ACC112 (cell line): ENCODE measurements around the gene SCYL1.
"Not testable (repeated sequence)": the region's sequence is repeated elsewhere in the genome, so short reads cannot be mapped to it uniquely, and the experiment has no call there.

Experiments
- H2AFZ ChIP-seq: fragments of 200-600 bp; sonication (generic); one replicate; pipeline ENCODE4 v1.6.0; 2017; ENCODE audit warnings: antibody characterized with exemption, low read length; ENCODE audit not compliant: unreplicated experiment
- H3K27ac ChIP-seq: fragments of 200-600 bp; sonication (generic); 2 replicates; pipeline ENCODE4 v1.5.1; 2014; ENCODE audit warnings: low read depth, mild to moderate bottlenecking, antibody characterized with exemption, low read length, moderate library complexity
- H3K27me3 ChIP-seq: fragments of 200-600 bp; sonication (generic); 2 replicates; pipeline ENCODE4 v1.6.1; 2014; ENCODE audit warnings: mild to moderate bottlenecking, antibody characterized with exemption, low read length, moderate library complexity, mixed read lengths; ENCODE audit not compliant: insufficient read depth
- H3K36me3 ChIP-seq: fragments of 200-600 bp; sonication (generic); 2 replicates; pipeline ENCODE4 v1.6.1; 2016; ENCODE audit warnings: mild to moderate bottlenecking, antibody characterized with exemption, low read length, moderate library complexity, mixed read lengths; ENCODE audit not compliant: insufficient read depth
- H3K4me1 ChIP-seq: fragments of 200-600 bp; sonication (generic); one replicate; pipeline ENCODE4 v1.6.1; 2016; ENCODE audit warnings: low read length, mixed read lengths; ENCODE audit not compliant: insufficient read depth, unreplicated experiment, control insufficient read depth
- H3K4me3 ChIP-seq: fragments of 200-600 bp; sonication (generic); 2 replicates; pipeline ENCODE4 v1.5.1; 2014; ENCODE audit warnings: mild to moderate bottlenecking, low read depth, low read length
- H3K79me2 ChIP-seq: fragments of 200-600 bp; sonication (generic); one replicate; pipeline ENCODE4 v1.6.0; 2016; ENCODE audit warnings: low read length; ENCODE audit not compliant: control insufficient read depth, unreplicated experiment, insufficient read depth

SCYL1 gene

GRCh38 chr11:65516135-65516968 is 8.5 kb upstream of the SCYL1 start:
- Histone ChIP-seq H3K27ac (no peak overlapping the region), H3K27me3 (no peaks in the 10 kb centered on the region), H3K4me3 (no peak overlapping the region), H2AFZ (no peak overlapping the region), H3K79me2 (no peaks in the 10 kb centered on the region), H3K4me1 (no peaks in the 10 kb centered on the region), H3K36me3 (no peaks in the 10 kb centered on the region)

DNA sequence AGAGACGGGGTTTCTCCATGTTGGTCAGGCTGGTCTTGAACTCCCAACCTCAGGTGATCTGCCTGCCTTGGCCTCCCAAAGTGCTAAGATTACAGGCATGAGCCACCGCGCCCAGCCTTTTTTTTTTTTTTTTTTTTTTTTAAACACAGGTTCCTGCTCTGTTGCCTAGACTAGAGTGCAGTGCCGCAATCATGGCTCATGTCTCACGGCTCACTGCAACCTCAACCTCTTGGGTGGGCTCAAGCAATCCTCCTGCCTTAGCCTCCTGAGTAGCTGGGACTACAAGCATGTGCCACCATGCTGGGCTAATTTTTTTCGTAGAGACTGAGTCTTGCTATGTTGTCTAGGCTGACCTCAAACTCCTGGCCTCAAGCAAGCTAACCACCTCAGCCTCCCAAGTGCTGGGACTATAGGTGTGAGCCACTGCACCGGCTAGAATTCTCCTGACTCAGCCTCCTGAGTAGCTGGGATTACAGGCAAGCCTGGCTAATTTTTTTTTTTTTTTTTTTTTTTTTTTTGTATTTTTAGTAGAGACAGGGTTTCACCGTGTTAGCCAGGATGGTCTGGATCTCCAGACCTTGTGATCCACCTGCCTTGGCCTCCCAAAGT is 5.8 kb upstream of the SCYL1 start:
- not testable (repeated sequence) for H3K27me3 ChIP-seq, H3K4me1 ChIP-seq, H3K79me2 ChIP-seq, H3K4me3 ChIP-seq, H3K27ac ChIP-seq, H2AFZ ChIP-seq, H3K36me3 ChIP-seq

DNA sequence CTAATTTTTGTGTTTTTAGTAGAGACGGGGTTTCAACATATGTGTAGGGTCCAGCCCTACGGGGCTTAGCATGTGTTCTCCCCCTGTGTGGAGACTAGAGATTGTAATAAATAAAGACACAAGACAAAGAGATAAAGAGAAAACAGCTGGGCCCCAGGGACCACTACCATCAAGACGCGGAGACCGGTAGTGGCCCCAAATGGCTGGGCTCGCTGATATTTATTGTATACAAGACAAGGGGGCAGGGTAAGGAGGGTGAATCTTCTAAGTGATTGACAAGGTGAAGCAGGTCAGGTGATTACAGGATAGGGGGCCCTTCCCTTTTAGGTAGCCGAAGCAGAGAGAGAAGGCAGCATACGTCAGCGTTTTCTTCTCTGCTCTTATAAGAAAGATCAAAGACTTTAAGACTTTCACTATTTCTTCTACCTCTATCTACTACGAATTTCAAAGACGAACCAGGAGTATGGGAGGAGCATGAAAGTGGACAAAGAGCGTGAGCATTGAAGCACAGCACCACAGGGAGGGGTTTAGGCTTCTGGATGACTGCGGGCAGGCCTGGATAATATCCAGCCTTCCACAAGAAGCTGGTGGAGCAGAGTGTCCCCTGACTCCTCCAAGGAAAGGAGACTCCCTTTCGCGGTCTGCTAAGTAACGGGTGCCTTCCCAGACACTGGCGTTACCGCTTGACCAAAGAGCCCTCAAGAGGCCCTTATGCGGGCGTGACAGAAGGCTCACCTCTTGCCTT is 2.9 kb upstream of the SCYL1 start:
- Histone ChIP-seq H3K4me1 (peaks cover 16% of the 10 kb centered on the region), H3K79me2 (peaks cover 22% of the 10 kb centered on the region)
- not testable (repeated sequence) for H2AFZ ChIP-seq, H3K27ac ChIP-seq, H3K4me3 ChIP-seq, H3K27me3 ChIP-seq, H3K36me3 ChIP-seq

- H3K79me2 ChIP-seq: peaks cover 28% of the 10 kb centered on the region
Observed at GRCh38 chr11:65522718-65523630, 1.9 kb upstream of the SCYL1 start.

GRCh38 chr11:65523631-65523968 is 1.3 kb upstream of the SCYL1 start:
- H3K27ac ChIP-seq, H3K4me3 ChIP-seq, H3K27me3 ChIP-seq, H2AFZ ChIP-seq, H3K36me3 ChIP-seq: not testable (repeated sequence)
- Histone ChIP-seq H3K79me2 (peaks cover 28% of the 10 kb centered on the region), H3K4me1 (peaks cover 16% of the 10 kb centered on the region)

More at GRCh38 chr11:65522718-65523630, 1.9 kb upstream of the SCYL1 start:
- H3K36me3 ChIP-seq, H3K27me3 ChIP-seq, H3K27ac ChIP-seq, H2AFZ ChIP-seq, H3K4me3 ChIP-seq: not testable (repeated sequence)
- H3K4me1 ChIP-seq: peaks cover 16% of the 10 kb centered on the region

DNA sequence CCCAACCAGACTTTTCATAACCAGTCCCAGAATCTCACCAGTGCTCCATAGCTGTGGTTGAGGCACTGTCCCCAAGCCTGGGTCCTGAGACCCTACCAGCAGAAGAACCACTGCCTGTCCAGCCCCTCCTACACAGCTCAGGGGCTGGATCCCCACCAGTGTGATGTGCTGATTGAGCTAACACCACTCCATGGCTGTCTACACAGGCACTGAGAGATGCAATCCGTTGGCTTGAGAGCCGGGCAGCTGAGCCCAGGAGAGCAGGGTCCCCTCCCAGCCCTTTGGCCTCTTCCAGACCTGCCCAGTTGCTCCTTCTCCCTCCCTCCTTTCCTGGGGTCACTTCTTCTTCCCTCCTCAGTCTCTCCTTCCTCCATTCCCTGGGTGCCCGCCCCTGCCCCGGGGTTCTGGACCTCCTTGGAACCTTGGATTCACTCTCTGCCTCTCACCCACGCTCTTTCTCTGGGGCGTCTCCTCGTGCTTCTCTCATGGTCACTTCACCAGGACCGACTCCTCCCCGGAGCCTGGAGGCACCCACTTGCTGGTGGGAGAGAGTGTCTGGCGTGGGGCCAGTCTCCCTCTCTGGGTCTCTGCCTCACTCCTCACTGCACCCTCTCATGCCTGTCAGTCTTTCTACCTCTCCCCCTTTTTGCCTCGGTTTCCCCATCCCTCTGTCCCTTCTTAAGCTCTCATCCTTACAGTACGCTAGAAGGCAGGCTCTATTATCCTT is 706 bp upstream of the SCYL1 start:
- Histone ChIP-seq H3K27ac (peak overlapping the region; percentile 44; the same call in 1 of the 2 replicates), H3K36me3 (peaks cover 7% of the 10 kb centered on the region; the same call in 1 of the 2 replicates), H3K27me3 (no peaks in the 10 kb centered on the region), H2AFZ (peak overlapping the region; percentile 74), H3K4me3 (peak overlapping the region; percentile 76), H3K79me2 (peaks cover 28% of the 10 kb centered on the region), H3K4me1 (peaks cover 16% of the 10 kb centered on the region)

- Histone ChIP-seq H2AFZ (peak overlapping the region; percentile 42), H3K36me3 (peaks cover 7% of the 10 kb centered on the region; the same call in 1 of the 2 replicates), H3K4me1 (peaks cover 16% of the 10 kb centered on the region), H3K27ac (peak overlapping the region; percentile 81), H3K79me2 (peaks cover 28% of the 10 kb centered on the region), H3K4me3 (peak overlapping the region; percentile 100), H3K27me3 (no peaks in the 10 kb centered on the region)
Observed at GRCh38 chr11:65525546-65526480, 930 bp downstream of the SCYL1 start.

DNA sequence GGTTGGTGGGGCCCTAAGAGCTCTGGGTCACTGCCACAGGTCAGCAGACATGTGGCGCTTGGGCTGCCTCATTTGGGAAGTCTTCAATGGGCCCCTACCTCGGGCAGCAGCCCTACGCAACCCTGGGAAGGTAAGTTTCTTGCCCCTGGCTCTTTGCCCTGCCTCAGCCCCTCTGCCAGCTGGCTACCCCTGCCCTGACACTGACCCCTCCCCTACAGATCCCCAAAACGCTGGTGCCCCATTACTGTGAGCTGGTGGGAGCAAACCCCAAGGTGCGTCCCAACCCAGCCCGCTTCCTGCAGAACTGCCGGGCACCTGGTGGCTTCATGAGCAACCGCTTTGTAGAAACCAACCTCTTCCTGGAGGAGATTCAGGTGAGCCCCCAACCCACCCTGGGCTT is 1.9 kb downstream of the SCYL1 start:
- Histone ChIP-seq H3K27ac (no peak overlapping the region), H3K36me3 (peaks cover 12% of the 10 kb centered on the region; the same call in 1 of the 2 replicates), H3K4me1 (peaks cover 16% of the 10 kb centered on the region)

DNA sequence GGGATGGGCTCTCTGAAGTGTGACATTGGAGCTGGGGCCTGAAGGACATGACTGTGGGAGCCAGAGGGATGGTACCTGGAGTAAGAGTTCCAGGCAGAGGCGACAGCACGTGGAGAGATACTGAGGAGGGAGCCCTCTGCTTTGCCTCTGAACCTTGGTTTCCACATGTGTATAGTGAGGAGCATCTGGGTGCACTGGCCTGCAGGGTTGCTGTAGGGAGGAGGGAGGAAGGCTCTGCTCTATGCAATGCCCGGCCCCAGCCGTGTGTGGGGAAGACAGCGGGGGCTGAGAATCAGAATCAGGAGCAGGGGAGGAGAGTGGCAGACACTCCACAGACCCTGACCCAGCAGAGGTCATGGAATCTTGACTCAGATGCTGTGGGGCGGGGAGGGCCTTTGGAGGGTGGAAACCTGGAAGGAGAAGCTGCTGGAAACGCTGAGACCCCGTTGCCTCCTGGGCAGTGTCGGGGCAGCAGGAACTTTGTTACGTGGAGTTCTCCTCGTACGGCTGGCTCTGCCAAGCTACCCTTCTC is 4.0 kb downstream of the SCYL1 start:
- peaks cover 28% of the 10 kb centered on the region for H3K79me2 ChIP-seq
- peaks cover 15% of the 10 kb centered on the region; the same call in 1 of the 2 replicates for H3K36me3 ChIP-seq
- no peaks in the 10 kb centered on the region for H3K27me3 ChIP-seq
- H3K4me3 ChIP-seq: no peak overlapping the region
- H2AFZ ChIP-seq: no peak overlapping the region
- no peak overlapping the region for H3K27ac ChIP-seq
- H3K4me1 ChIP-seq: peaks cover 16% of the 10 kb centered on the region

More for the DNA sequence above, 1.9 kb downstream of the SCYL1 start:
- Histone ChIP-seq H3K4me3 (peak overlapping the region; percentile 100; the same call in 1 of the 2 replicates), H3K27me3 (no peaks in the 10 kb centered on the region), H2AFZ (no peak overlapping the region), H3K79me2 (peaks cover 28% of the 10 kb centered on the region)
